H1 (cell line): ENCODE measurements around the gene RNF130. TPM values are rescaled to one million over a fixed set of nuclear protein-coding genes. Genes with fewer than 3 reads are reported as not detected.

ENCODE experiments used
- JUND ChIP-seq: IDR thresholded peaks from 2 replicates; pipeline ENCODE4 v1.6.1; 2011; ENCODE audit warnings: mild to moderate bottlenecking, improper control_type of control experiment, low read length
- polyA plus RNA-seq, 7 experiments: library from polyadenylated mRNA; depleted of rRNA in 3 of 7; stranded (reverse) in 5 of 7; unstranded in 2 of 7; fragments of >200 nt in 5 of 7; fragments of 200-250 nt in 2 of 7; gene quantifications; 1 replicate in 5 of 7; 2 replicates in 1 of 7; 4 replicates in 1 of 7; pipeline versions ENCODE4 v1.2.1 to v1.2.3, GENCODE V29; 2011 to 2013; ENCODE audit warnings: missing spikeins in 2 of 7, mixed read lengths in 2 of 7
- total RNA-seq: library from RNA; stranded (reverse); fragmentation: NEBNext Ultra II Directional; extraction: Animal tissue kit (Norgen Biotek cat#: 25700); gene quantifications from 2 replicates; pipeline ENCODE4 v1.2.1, GENCODE V29; 2021

RNF130 gene
- total and polyA plus RNA-seq, 2 of the 8 experiments (the other 6 are each of a cell fraction or from before 2014, with no cell fraction given), result 65.1 to 70.0 TPM

- TF ChIP-seq JUND, result no peak
Observed at GRCh38 chr5:180074462-180074861, 2.9 kb upstream of the RNF130 start (continued).
